ENCODE measurements around the gene PIGQ. TPM values are rescaled to one million over a fixed set of nuclear protein-coding genes. Genes with fewer than 3 reads are reported as not detected.

The PIGQ gene
- total RNA-seq, 5 donors from 2014 or later (not counting 1 experiment from before 2014, with no cell fraction given): 38.2 to 86.9 (median 63.1) TPM

DNA sequence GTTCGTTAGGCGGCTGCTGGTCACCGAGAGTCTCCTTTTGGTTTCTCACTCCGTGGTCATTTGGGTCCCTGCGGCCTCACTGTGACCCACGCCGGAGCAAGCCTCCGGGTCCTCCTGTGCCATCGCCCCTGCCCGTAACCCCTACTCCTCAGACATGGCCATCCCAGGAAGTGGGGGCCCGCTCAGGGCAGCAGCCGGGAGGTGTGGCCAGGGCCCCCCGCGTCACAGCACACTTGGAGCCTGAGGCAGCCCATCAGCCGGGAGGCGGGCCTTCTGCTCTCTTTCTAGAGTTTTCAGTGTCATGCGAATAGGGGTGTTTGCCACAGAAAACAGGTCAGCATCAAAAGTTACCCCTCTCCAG, 53.1 kb downstream of the PIGQ start:
- 94% methylated on average over 15 of the region's 17 CpGs for WGBS (ENCODE audit: insufficient coverage)
- no peak overlapping the region for H3K27ac Mint-ChIP-seq
- H3K4me3 ChIP-seq (ENCODE audit: control insufficient read depth in 1 of 2, extremely low read depth in 1 of 2, low read length in 1 of 2): no peak overlapping the region
- H3K9me3 Mint-ChIP-seq: no peaks in the 10 kb centered on the region
- H3K4me1 Mint-ChIP-seq: no peaks in the 10 kb centered on the region
- no peaks in the 10 kb centered on the region for H3K27me3 Mint-ChIP-seq
- peaks cover 12 to 22% of the 10 kb centered on the region in 2 donors for H3K36me3 ChIP-seq (ENCODE audit: control insufficient read depth in 2 of 2, extremely low read depth in 1 of 2, insufficient read depth in 1 of 2, low read length in 1 of 2)
- ATAC-seq (replicated peaks in 1 of 4) (no peak), DNase-seq (no peak)
- no peaks in the 10 kb centered on the region for H3K36me3 Mint-ChIP-seq
- no peak overlapping the region for H3K4me3 Mint-ChIP-seq
- CTCF ChIA-PET: no interaction called here
- POLR2A ChIA-PET: no interaction called here
- H3K27me3 ChIP-seq (replicated peaks in 1 of 2; ENCODE audit: control insufficient read depth in 2 of 2, extremely low read depth in 1 of 2, insufficient read depth in 2 of 2, low read length in 1 of 2): no peaks in the 10 kb centered on the region
- no peaks in the 10 kb centered on the region for H3K9me3 ChIP-seq
- no peaks in the 10 kb centered on the region for H3K4me1 ChIP-seq (ENCODE audit: control insufficient read depth in 1 of 2, extremely low read depth in 1 of 2, insufficient read depth in 2 of 2, low read length in 2 of 2)
- no peak overlapping the region for H3K27ac ChIP-seq (ENCODE audit: low read length)

DNA sequence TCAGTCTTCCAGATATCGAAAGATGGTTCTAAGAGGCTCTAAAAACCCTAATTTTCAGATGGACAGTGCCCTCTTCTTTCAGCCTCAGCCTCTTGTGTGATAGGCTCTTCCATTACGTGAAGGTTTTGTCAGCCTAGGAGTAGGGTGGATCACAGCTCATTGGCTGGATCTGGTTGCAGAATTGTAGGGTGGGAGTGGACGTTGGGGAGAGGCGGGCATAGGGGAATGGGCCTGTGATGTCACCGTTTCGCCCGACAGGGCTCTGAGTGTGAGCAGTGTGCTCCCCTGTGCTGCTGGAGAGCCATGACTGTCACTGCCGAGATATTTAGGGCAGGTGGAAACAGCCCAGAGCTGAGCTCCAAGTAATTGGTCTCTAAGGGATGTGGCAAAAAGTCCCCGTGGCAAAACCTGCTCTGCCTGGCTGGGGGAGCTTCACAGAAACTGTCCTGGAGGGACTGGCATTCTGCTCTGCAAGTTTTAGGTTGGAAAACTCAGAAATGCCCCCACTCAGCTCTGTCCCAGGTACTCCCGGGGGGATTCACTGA, 54.8 kb downstream of the PIGQ start:
- WGBS (ENCODE audit: insufficient coverage): 95% methylated on average over 9 of the region's 10 CpGs
- H3K4me3 Mint-ChIP-seq: no peak overlapping the region
- H3K4me1 ChIP-seq (ENCODE audit: control insufficient read depth in 1 of 2, extremely low read depth in 1 of 2, insufficient read depth in 2 of 2, low read length in 2 of 2): no peaks in the 10 kb centered on the region
- no peaks in the 10 kb centered on the region for H3K9me3 Mint-ChIP-seq
- H3K36me3 ChIP-seq (ENCODE audit: control insufficient read depth in 2 of 2, extremely low read depth in 1 of 2, insufficient read depth in 1 of 2, low read length in 1 of 2): peaks cover 12 to 22% of the 10 kb centered on the region in 2 donors
- CTCF ChIA-PET: no interaction called here
- no peak overlapping the region for H3K27ac Mint-ChIP-seq
- ATAC-seq (replicated peaks in 1 of 4): no peak
- POLR2A ChIA-PET: no interaction called here
- H3K27me3 ChIP-seq (replicated peaks in 1 of 2; ENCODE audit: control insufficient read depth in 2 of 2, extremely low read depth in 1 of 2, insufficient read depth in 2 of 2, low read length in 1 of 2): no peaks in the 10 kb centered on the region
- no peak overlapping the region for H3K4me3 ChIP-seq (ENCODE audit: control insufficient read depth in 1 of 2, extremely low read depth in 1 of 2, low read length in 1 of 2)
- no peaks in the 10 kb centered on the region for H3K4me1 Mint-ChIP-seq
- H3K36me3 Mint-ChIP-seq: no peaks in the 10 kb centered on the region
- no peaks in the 10 kb centered on the region for H3K9me3 ChIP-seq
- no peak overlapping the region for H3K27ac ChIP-seq (ENCODE audit: low read length)
- DNase-seq: no peak
- H3K27me3 Mint-ChIP-seq: no peaks in the 10 kb centered on the region

DNA sequence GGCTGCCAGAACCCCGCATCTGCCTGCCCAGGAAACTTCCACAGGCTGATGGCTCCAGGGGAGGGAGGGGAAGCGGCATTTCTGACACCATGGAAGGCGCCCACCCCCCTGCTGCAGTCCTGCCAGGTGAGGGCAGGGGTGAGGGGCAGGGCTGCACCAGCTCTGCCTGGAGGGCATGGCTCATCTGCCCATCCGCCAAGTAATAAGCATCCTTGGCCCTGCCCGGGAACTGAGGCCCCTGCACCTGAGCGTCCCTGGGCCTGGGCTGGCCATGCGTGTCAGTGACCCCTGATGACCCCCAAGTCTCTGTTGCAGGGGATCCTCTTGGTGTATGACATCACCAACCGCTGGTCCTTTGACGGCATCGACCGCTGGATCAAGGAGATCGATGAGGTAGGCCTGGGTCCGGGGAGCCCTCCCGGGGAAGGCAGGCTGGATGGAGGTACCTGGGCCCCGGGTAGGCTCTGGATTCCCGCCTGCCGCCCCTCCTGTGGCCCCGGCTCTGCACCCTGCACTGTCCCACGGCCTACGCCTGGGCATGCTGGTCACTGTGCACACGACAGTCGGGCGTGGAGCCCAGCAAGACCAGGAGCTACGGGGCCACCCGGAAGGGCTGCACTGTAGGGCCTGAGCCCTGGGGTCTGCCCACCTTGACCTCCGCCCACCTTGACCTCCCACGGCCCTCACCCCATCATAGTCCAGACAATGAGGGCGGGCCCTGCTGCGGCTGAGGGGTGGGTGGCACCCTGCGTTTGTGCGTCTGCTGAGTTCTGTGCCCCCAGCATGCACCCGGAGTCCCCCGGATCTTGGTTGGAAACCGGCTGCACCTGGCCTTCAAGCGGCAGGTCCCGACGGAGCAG, 55.6 kb downstream of the PIGQ start:
- WGBS (ENCODE audit: insufficient coverage): 94% methylated on average over 33 of the region's 37 CpGs
- peaks cover 12 to 22% of the 10 kb centered on the region in 2 donors for H3K36me3 ChIP-seq (ENCODE audit: control insufficient read depth in 2 of 2, extremely low read depth in 1 of 2, insufficient read depth in 1 of 2, low read length in 1 of 2)
- H3K27ac Mint-ChIP-seq: no peak overlapping the region

DNA sequence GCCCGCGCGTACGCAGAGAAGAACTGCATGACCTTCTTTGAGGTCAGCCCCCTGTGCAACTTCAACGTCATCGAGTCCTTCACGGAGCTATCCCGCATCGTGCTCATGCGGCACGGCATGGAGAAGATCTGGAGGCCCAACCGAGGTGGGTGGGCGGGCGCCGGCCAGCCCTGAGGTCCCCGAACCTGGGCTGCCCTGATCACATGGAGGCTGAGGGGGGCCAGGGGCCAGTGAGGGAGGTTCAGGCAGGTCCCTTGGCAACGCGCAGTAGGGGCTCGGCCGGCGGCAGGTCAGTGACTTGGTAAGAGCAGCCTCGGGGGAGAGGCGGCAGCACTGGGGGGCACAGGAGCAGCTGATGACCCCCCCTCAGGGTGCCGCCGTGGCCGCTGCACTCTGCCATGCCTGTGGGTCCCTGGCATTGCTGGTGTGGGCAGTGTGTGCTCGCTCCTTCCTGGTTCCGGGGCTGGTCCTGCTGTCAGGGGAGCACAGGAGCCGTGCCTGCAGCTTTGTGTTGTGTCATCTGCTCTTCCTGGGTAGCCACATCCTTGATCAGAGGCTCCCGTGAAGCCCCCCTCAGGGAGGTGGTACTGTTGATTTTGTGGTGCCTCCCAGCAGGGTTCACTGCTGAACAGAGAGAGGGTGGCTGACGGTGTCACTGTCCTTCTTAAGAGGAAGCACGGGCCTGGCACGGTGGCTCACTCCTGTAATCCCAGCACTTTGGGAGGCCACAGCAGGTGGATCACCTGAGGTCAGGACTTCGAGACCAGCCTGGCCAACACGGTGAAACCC, 56.4 kb downstream of the PIGQ start:
- DNase-seq: no peak

More for the DNA sequence above, 55.6 kb downstream of the PIGQ start:
- DNase-seq: no peak
- H3K4me1 ChIP-seq (ENCODE audit: control insufficient read depth in 1 of 2, extremely low read depth in 1 of 2, insufficient read depth in 2 of 2, low read length in 2 of 2): no peaks in the 10 kb centered on the region
- H3K27me3 Mint-ChIP-seq: no peaks in the 10 kb centered on the region
- no peaks in the 10 kb centered on the region for H3K9me3 ChIP-seq
- POLR2A ChIA-PET: no interaction called here
- no peak overlapping the region for H3K27ac ChIP-seq (ENCODE audit: low read length)
- ATAC-seq (replicated peaks in 1 of 4): no peak
- H3K27me3 ChIP-seq (replicated peaks in 1 of 2; ENCODE audit: control insufficient read depth in 2 of 2, extremely low read depth in 1 of 2, insufficient read depth in 2 of 2, low read length in 1 of 2): no peaks in the 10 kb centered on the region
- H3K36me3 Mint-ChIP-seq: no peaks in the 10 kb centered on the region
- no peak overlapping the region for H3K4me3 ChIP-seq (ENCODE audit: control insufficient read depth in 1 of 2, extremely low read depth in 1 of 2, low read length in 1 of 2)
- H3K9me3 Mint-ChIP-seq: no peaks in the 10 kb centered on the region
- no peaks in the 10 kb centered on the region for H3K4me1 Mint-ChIP-seq
- no peak overlapping the region for H3K4me3 Mint-ChIP-seq
- CTCF ChIA-PET: no interaction called here

DNA sequence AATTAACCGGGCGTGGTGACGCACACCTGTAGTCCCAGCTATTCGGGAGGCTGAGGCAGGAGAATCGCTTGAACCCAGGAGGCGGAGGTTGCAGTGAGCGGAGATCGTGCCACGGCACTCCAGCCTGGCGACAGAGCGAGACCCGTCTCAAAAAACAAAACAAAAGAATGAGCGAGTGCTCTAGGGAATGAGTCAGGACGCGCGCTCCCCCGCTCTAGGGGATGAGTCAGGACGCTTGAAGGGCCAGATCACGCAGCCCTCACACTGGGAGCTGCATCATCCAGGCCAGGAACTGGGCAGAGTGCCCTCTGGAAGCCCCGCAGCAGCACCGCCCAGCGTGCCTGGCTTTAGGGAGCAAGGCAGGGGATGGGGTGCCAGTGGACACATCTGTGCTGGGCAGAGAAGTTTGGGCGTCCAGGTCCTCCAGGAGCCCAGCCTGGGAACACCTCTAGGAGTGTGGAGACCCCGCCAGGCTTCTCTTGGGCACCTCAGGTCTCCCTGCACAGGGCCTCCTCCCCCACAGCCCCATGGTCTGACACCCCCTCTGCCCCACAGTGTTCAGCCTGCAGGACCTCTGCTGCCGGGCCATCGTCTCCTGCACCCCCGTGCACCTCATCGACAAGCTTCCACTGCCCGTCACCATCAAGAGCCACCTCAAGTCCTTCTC, 57.2 kb downstream of the PIGQ start:
- Histone ChIP-seq H3K9me3 (no peaks in the 10 kb centered on the region), H3K27me3 (replicated peaks in 1 of 2; ENCODE audit: control insufficient read depth in 2 of 2, extremely low read depth in 1 of 2, insufficient read depth in 2 of 2, low read length in 1 of 2) (no peaks in the 10 kb centered on the region), H3K4me1 (ENCODE audit: control insufficient read depth in 1 of 2, extremely low read depth in 1 of 2, insufficient read depth in 2 of 2, low read length in 2 of 2) (peaks cover 0 to 5% of the 10 kb centered on the region in 2 experiments), H3K36me3 (ENCODE audit: control insufficient read depth in 2 of 2, extremely low read depth in 1 of 2, insufficient read depth in 1 of 2, low read length in 1 of 2) (peaks cover 12 to 18% of the 10 kb centered on the region in 2 donors), H3K4me3 (ENCODE audit: control insufficient read depth in 1 of 2, extremely low read depth in 1 of 2, low read length in 1 of 2) (no peak overlapping the region), H3K27ac (ENCODE audit: low read length) (no peak overlapping the region)
- POLR2A ChIA-PET: no interaction called here
- no peak for ATAC-seq (replicated peaks in 1 of 4)
- Mint-ChIP-seq H3K9me3 (no peaks in the 10 kb centered on the region), H3K36me3 (no peaks in the 10 kb centered on the region), H3K27ac (no peak overlapping the region), H3K4me3 (no peak overlapping the region), H3K4me1 (no peaks in the 10 kb centered on the region), H3K27me3 (no peaks in the 10 kb centered on the region)
- CTCF ChIA-PET: no interaction called here
- DNase-seq: no peak
- WGBS (ENCODE audit: insufficient coverage): 96% methylated on average over 26 of the region's 29 CpGs

More for the DNA sequence above, 56.4 kb downstream of the PIGQ start:
- Mint-ChIP-seq H3K36me3 (no peaks in the 10 kb centered on the region), H3K4me1 (no peaks in the 10 kb centered on the region), H3K9me3 (no peaks in the 10 kb centered on the region), H3K27ac (no peak overlapping the region), H3K4me3 (no peak overlapping the region), H3K27me3 (no peaks in the 10 kb centered on the region)
- ChIA-PET POLR2A (no interaction called here), CTCF (no interaction called here)
- 97% methylated on average over 31 of the region's 35 CpGs for WGBS (ENCODE audit: insufficient coverage)
- peaks cover 0 to 4% of the 10 kb centered on the region in 2 experiments for H3K4me1 ChIP-seq (ENCODE audit: control insufficient read depth in 1 of 2, extremely low read depth in 1 of 2, insufficient read depth in 2 of 2, low read length in 2 of 2)
- peaks cover 12 to 22% of the 10 kb centered on the region in 2 donors for H3K36me3 ChIP-seq (ENCODE audit: control insufficient read depth in 2 of 2, extremely low read depth in 1 of 2, insufficient read depth in 1 of 2, low read length in 1 of 2)
- H3K27me3 ChIP-seq (replicated peaks in 1 of 2; ENCODE audit: control insufficient read depth in 2 of 2, extremely low read depth in 1 of 2, insufficient read depth in 2 of 2, low read length in 1 of 2): no peaks in the 10 kb centered on the region
- H3K9me3 ChIP-seq: no peaks in the 10 kb centered on the region
- no peak overlapping the region for H3K27ac ChIP-seq (ENCODE audit: low read length)
- H3K4me3 ChIP-seq (ENCODE audit: control insufficient read depth in 1 of 2, extremely low read depth in 1 of 2, low read length in 1 of 2): no peak overlapping the region
- no peak for ATAC-seq (replicated peaks in 1 of 4)

DNA sequence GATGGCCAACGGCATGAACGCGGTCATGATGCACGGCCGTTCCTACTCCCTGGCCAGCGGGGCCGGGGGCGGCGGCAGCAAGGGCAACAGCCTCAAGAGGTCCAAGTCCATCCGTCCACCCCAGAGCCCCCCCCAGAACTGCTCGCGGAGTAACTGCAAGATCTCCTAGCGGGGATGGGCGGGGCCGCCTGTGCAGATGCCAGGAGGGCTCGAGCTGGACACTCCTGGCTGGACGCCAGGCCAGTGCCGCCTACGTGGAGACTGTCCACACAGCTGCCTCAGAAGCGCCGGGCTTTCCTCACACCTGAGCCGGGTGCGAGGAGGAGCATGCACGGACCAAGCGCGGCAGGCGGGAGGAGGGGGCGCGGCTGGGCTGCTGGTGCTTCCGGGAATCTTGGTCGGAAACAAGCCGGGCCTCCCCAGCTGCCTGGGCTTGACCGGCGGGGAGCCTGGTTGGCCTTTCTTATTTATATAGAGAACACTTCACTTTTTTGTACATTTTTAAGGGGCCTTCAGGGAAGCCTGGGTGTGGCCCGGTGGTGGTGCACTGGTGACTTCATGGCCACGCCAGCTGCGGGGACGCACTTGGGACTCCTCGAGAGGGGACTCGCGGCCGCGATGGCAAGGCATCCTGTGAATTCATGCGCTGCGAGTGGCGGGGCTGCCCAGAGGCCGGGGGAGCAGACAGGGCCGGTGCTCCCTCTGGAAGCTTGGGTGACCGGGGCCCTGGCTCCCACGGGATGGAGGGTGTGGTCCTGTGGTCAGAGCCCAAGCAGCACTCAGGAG, 57.9 kb downstream of the PIGQ start:
- Mint-ChIP-seq H3K9me3 (no peaks in the 10 kb centered on the region), H3K27me3 (no peaks in the 10 kb centered on the region), H3K4me3 (no peak overlapping the region), H3K27ac (no peak overlapping the region), H3K4me1 (no peaks in the 10 kb centered on the region), H3K36me3 (no peaks in the 10 kb centered on the region)
- peaks cover 0 to 5% of the 10 kb centered on the region in 2 experiments for H3K4me1 ChIP-seq (ENCODE audit: control insufficient read depth in 1 of 2, extremely low read depth in 1 of 2, insufficient read depth in 2 of 2, low read length in 2 of 2)
- ATAC-seq (replicated peaks in 1 of 4): no peak
- no peak overlapping the region for H3K27ac ChIP-seq (ENCODE audit: low read length)
- no peaks in the 10 kb centered on the region for H3K27me3 ChIP-seq (replicated peaks in 1 of 2; ENCODE audit: control insufficient read depth in 2 of 2, extremely low read depth in 1 of 2, insufficient read depth in 2 of 2, low read length in 1 of 2)
- ChIA-PET CTCF (no interaction called here), POLR2A (no interaction called here)
- peaks cover 12 to 18% of the 10 kb centered on the region in 2 donors for H3K36me3 ChIP-seq (ENCODE audit: control insufficient read depth in 2 of 2, extremely low read depth in 1 of 2, insufficient read depth in 1 of 2, low read length in 1 of 2)
- 97% methylated on average over 29 of the region's 50 CpGs for WGBS (ENCODE audit: insufficient coverage)
- no peak for DNase-seq
- H3K9me3 ChIP-seq: no peaks in the 10 kb centered on the region
- H3K4me3 ChIP-seq (ENCODE audit: control insufficient read depth in 1 of 2, extremely low read depth in 1 of 2, low read length in 1 of 2): no peak overlapping the region
